ENCODE measurements around the gene KSR1.

GRCh38 chr17:27498615-27499309, 42.5 kb downstream of the KSR1 start:
- TF ChIP-seq ZBTB7A (IDR thresholded peaks at IDR 0.05; ENCODE audit: low read depth) (no peak), CREB1 (IDR thresholded peaks at IDR 0.05; ENCODE audit: low read depth) (no peak), TAF1 (IDR thresholded peaks at IDR 0.05; ENCODE audit: low read depth) (no peak), EP300 (IDR thresholded peaks at IDR 0.05; ENCODE audit: borderline replicate concordance) (no peak), RAD21 (IDR thresholded peaks at IDR 0.05; ENCODE audit: low read depth) (no peak), FOXM1 (IDR thresholded peaks at IDR 0.05; ENCODE audit: borderline replicate concordance, low read depth) (no peak)
